HG03354 (cell line): ENCODE data around the gene NACC2.

ENCODE experiments used
- ATAC-seq: cut with Tn5 transposase; IDR thresholded peaks from one replicate; pipeline ENCODE4 v1.9.1; 2021; ENCODE audit warnings: mild to moderate bottlenecking; ENCODE audit not compliant: unreplicated experiment, poor library complexity, severe bottlenecking

NACC2 gene

GRCh38 chr9:136017289-136018190, 77.5 kb downstream of the NACC2 start:
- no peak for ATAC-seq

GRCh38 chr9:136016572-136017288, 78.4 kb downstream of the NACC2 start:
- ATAC-seq = no peak

- no peak for ATAC-seq
Measured at GRCh38 chr9:136015656-136016571, 79.2 kb downstream of the NACC2 start.

- ATAC-seq = no peak
Measured at GRCh38 chr9:136014924-136015633, 80.0 kb downstream of the NACC2 start.

- no peak for ATAC-seq
Measured at GRCh38 chr9:136014147-136014923, 80.8 kb downstream of the NACC2 start.

- no peak for ATAC-seq
Measured at GRCh38 chr9:136013524-136014034, 81.5 kb downstream of the NACC2 start.

- ATAC-seq = no peak
Measured at GRCh38 chr9:136013116-136013515, 82.0 kb downstream of the NACC2 start.

GRCh38 chr9:136012651-136013050, 82.4 kb downstream of the NACC2 start:
- ATAC-seq = no peak

GRCh38 chr9:136011703-136012496, 83.2 kb downstream of the NACC2 start:
- no peak for ATAC-seq

GRCh38 chr9:136011376-136011702, 83.8 kb downstream of the NACC2 start:
- ATAC-seq = no peak

GRCh38 chr9:136010615-136011361, 84.3 kb downstream of the NACC2 start:
- no peak for ATAC-seq

- ATAC-seq = no peak
Measured at GRCh38 chr9:136010176-136010575, 84.9 kb downstream of the NACC2 start.

- no peak for ATAC-seq
Measured at GRCh38 chr9:136009516-136009915, 85.6 kb downstream of the NACC2 start.

GRCh38 chr9:136008693-136008997, 86.4 kb downstream of the NACC2 start:
- no peak for ATAC-seq

- no peak for ATAC-seq
Measured at GRCh38 chr9:136007934-136008692, 87.0 kb downstream of the NACC2 start.

- no peak for ATAC-seq
Measured at GRCh38 chr9:136007276-136007933, 87.7 kb downstream of the NACC2 start.
